Endothelial cell of umbilical vein (primary cell): ENCODE measurements around the gene INO80B. TPM values are rescaled to one million over a fixed set of nuclear protein-coding genes. Genes with fewer than 3 reads are reported as not detected.

Experiments used
- BruUV-seq: library from RNA; stranded (reverse); fragments of 400-500 nt; replicated peaks from 2 replicates; lab custom pipeline; 2021; lab: Mats Ljungman, UMichigan
- CTCF ChIA-PET: fragments of 300-600, 350-600 bp; sonication (Branson Sonifier 250); formaldehyde crosslinking; loops from one replicate; lab custom pipeline; 2021; ENCODE audit warnings: antibody characterized with exemption, inconsistent platforms; lab: Charles Lee
- POLR2A ChIA-PET: fragments of 300-600, 350-600 bp; sonication (Branson Sonifier 250); formaldehyde crosslinking; loops from one replicate; lab custom pipeline; 2021; ENCODE audit warnings: antibody characterized with exemption, inconsistent platforms; lab: Charles Lee
- DNase-seq: peaks from one replicate; pipeline ENCODE4 v3.0.0-alpha.2; 2011; ENCODE audit warnings: low read depth, low spot score
- FAIRE-seq: peaks from 2 replicates; lab custom pipeline; 2011; peaks lifted over from hg19 to GRCh38; lab: Jason Lieb, UNC
- H2AFZ ChIP-seq: 2 replicates; pipeline ENCODE4 v1.6.0; 2012; ENCODE audit warnings: low read depth, low read length, control low read depth, inconsistent platforms
- H3K27ac ChIP-seq: 2 replicates; pipeline ENCODE4 v1.5.1; 2011; ENCODE audit warnings: low read depth, mild to moderate bottlenecking, control low read depth, low read length, moderate library complexity; ENCODE audit not compliant: insufficient read depth
- H3K27me3 ChIP-seq, 2 experiments: 2 replicates each; pipeline versions ENCODE4 v1.6.0 to v1.6.1; 2011; ENCODE audit warnings: low read length in 2 of 2, mixed read lengths in 1 of 2; ENCODE audit not compliant: control insufficient read depth in 2 of 2, insufficient read depth in 2 of 2
- H3K36me3 ChIP-seq, 2 experiments: 2 replicates in 1 of 2; 3 replicates in 1 of 2; pipeline ENCODE4 v1.5.1; 2011; ENCODE audit warnings: low read length in 2 of 2, mild to moderate bottlenecking in 1 of 2, moderate library complexity in 1 of 2; ENCODE audit not compliant: control insufficient read depth in 2 of 2, insufficient read depth in 2 of 2; ENCODE audit errors: extremely low read depth in 1 of 2
- H3K4me1 ChIP-seq: 3 replicates; pipeline ENCODE4 v1.5.1; 2011; ENCODE audit warnings: mild to moderate bottlenecking, low read length; ENCODE audit not compliant: control insufficient read depth, insufficient read depth; ENCODE audit errors: extremely low read depth
- H3K4me2 ChIP-seq: 2 replicates; pipeline ENCODE4 v1.6.1; 2011; ENCODE audit warnings: low read length, control low read depth, mixed read lengths; ENCODE audit not compliant: insufficient read depth
- H3K4me3 ChIP-seq, 3 experiments: fragments of 200-600 bp in 1 of 3; sonication (generic), shearing (Covaris generic) in 1 of 3; replicated peaks in 1 of 3; 2 replicates each; pipeline ENCODE4 v1.5.1; 2011 to 2016; ENCODE audit warnings: control low read depth in 3 of 3, low read length in 3 of 3, mild to moderate bottlenecking in 2 of 3, inconsistent platforms in 1 of 3, low read depth in 1 of 3, moderate library complexity in 1 of 3; ENCODE audit not compliant: insufficient read depth in 1 of 3
- H3K79me2 ChIP-seq: 2 replicates; pipeline ENCODE4 v1.6.0; 2012; ENCODE audit warnings: low read length, inconsistent platforms; ENCODE audit not compliant: control insufficient read depth, insufficient read depth
- H3K9ac ChIP-seq: replicated peaks from 2 replicates; pipeline ENCODE3; 2011; ENCODE audit warnings: low read length, control low read depth; ENCODE audit not compliant: insufficient read depth; ENCODE audit errors: extremely low read depth
- H3K9me1 ChIP-seq: replicated peaks from 3 replicates; pipeline ENCODE4 v1.6.0; 2011; ENCODE audit warnings: mild to moderate bottlenecking, low read length; ENCODE audit not compliant: control insufficient read depth, insufficient read depth; ENCODE audit errors: extremely low read depth
- H3K9me3 ChIP-seq: replicated peaks from 2 replicates; pipeline ENCODE4 v1.5.1; 2012; ENCODE audit warnings: low read length, inconsistent platforms; ENCODE audit not compliant: control insufficient read depth, insufficient read depth
- H4K20me1 ChIP-seq: replicated peaks from 2 replicates; pipeline ENCODE3; 2011; ENCODE audit warnings: mild to moderate bottlenecking, low read length; ENCODE audit not compliant: control insufficient read depth, insufficient read depth; ENCODE audit errors: extremely low read depth
- CTCF ChIP-seq, 2 donors: IDR thresholded peaks; 1 replicate in 1 of 2; 2 replicates in 1 of 2; pipeline ENCODE4 v1.5.1; 2011; ENCODE audit warnings: low read length in 2 of 2, mild to moderate bottlenecking in 2 of 2, moderate library complexity in 2 of 2, control low read depth in 1 of 2, inconsistent platforms in 1 of 2, low read depth in 1 of 2; ENCODE audit not compliant: insufficient read depth in 1 of 2; ENCODE audit errors: extremely low read depth in 1 of 2
- EZH2 ChIP-seq: IDR thresholded peaks from 2 replicates; pipeline ENCODE4 v1.6.1; 2012; ENCODE audit warnings: borderline replicate concordance, low read depth, mild to moderate bottlenecking, moderate library complexity, low read length, inconsistent platforms; ENCODE audit not compliant: severe bottlenecking
- FOS ChIP-seq: IDR thresholded peaks from 2 replicates; pipeline ENCODE4 v1.6.1; 2011; ENCODE audit warnings: mild to moderate bottlenecking, low read length, moderate library complexity, borderline replicate concordance; ENCODE audit not compliant: insufficient read depth
- GATA2 ChIP-seq: IDR thresholded peaks from 2 replicates; pipeline ENCODE4 v1.7.0; 2011; ENCODE audit warnings: low read depth, mild to moderate bottlenecking, moderate library complexity, mixed read lengths, low read length; ENCODE audit not compliant: insufficient read length, insufficient read depth
- JUN ChIP-seq: IDR thresholded peaks from 2 replicates; pipeline ENCODE4 v1.6.1; 2011; ENCODE audit warnings: borderline replicate concordance, low read depth; ENCODE audit not compliant: insufficient read length, insufficient read depth
- MAX ChIP-seq: IDR thresholded peaks from 2 replicates; pipeline ENCODE4 v1.6.1; 2011; ENCODE audit not compliant: insufficient read depth, insufficient read length
- MYC ChIP-seq: IDR thresholded peaks from one replicate; pipeline ENCODE4 v1.6.1; 2011; ENCODE audit warnings: mild to moderate bottlenecking, low read depth, low read length
- POLR2A ChIP-seq: IDR thresholded peaks from 2 replicates; pipeline ENCODE4 v1.6.1; 2012; ENCODE audit warnings: low read depth, mild to moderate bottlenecking, control low read depth, low read length
- POLR2AphosphoS5 ChIP-seq: IDR thresholded peaks from 2 replicates; pipeline ENCODE4 v1.6.1; 2012; ENCODE audit warnings: low read depth, mild to moderate bottlenecking, control low read depth, low read length, moderate library complexity; ENCODE audit not compliant: insufficient read depth
- dilution Hi-C: fragments of 300-500 bp; cut with MboI; formaldehyde crosslinking; loops from one replicate; pipeline ENCODE4 v1.15.0; 2019; ENCODE audit warnings: low sequenced_read_pairs; ENCODE audit not compliant: extremely low pct_ligation_motif_present
- intact Hi-C: fragments of 100-400 bp; cut with micrococcal nuclease; formaldehyde crosslinking; loops from one replicate; pipeline ENCODE4 v1.10.0; 2022
- polyA plus RNA-seq, 4 experiments: library from polyadenylated mRNA; depleted of rRNA in 3 of 4; stranded (reverse) in 3 of 4; unstranded in 1 of 4; fragments of >200 nt; gene quantifications; 2 replicates each; pipeline versions ENCODE4 v1.2.1 to v1.2.3, GENCODE V29; 2011 to 2012; ENCODE audit warnings: missing spikeins in 1 of 4
- total RNA-seq: library from RNA; stranded (reverse); gene quantifications from 2 replicates; pipeline ENCODE4 v1.2.3, GENCODE V29; 2021

INO80B gene
- total and polyA plus RNA-seq, 2 donors (not counting 3 experiments of a cell fraction or from before 2014, with no cell fraction given) = 15.1 to 24.2 TPM

- no peaks in the 10 kb centered on the region for H4K20me1 ChIP-seq
- no TSS peak for BruUV-seq
- intact Hi-C loops = no loop called here
- no peak overlapping the region for H3K27ac ChIP-seq
- peaks cover 7% of the 10 kb centered on the region for H3K4me1 ChIP-seq
- CTCF ChIA-PET = interaction anchor here (1.0 kb wide), 1 partner anchor 9 kb away, joined by 3 read pairs; no protein-coding TSS in a partner anchor
- no peak overlapping the region for H3K4me3 ChIP-seq
- dilution Hi-C loops = no loop called here
- no peak overlapping the region for H2AFZ ChIP-seq
- POLR2A ChIA-PET = no interaction called here
- H3K4me2 ChIP-seq = no peak overlapping the region
- no peaks in the 10 kb centered on the region for H3K9me3 ChIP-seq
- FAIRE-seq = no peak
- H3K9ac ChIP-seq = no peak overlapping the region
- H3K9me1 ChIP-seq = no peaks in the 10 kb centered on the region
- H3K79me2 ChIP-seq = no peaks in the 10 kb centered on the region
- peaks cover 13 to 17% of the 10 kb centered on the region in 2 experiments for H3K27me3 ChIP-seq
- DNase-seq = no peak
- TF ChIP-seq JUN (no peak), MYC (no peak), GATA2 (no peak), EZH2 (no peak), POLR2A (no peak), POLR2AphosphoS5 (no peak), FOS (no peak), CTCF (IDR thresholded peaks at IDR 0.05; ENCODE audit: extremely low read depth in 1 of 2, insufficient read depth in 1 of 2, low read depth in 1 of 2, low read length in 2 of 2) (no peak), MAX (no peak)
- no peaks in the 10 kb centered on the region for H3K36me3 ChIP-seq
Measured at GRCh38 chr2:74448771-74449170, 6.1 kb upstream of the INO80B start.
